ENCODE measurements around the gene POLA1. TPM values are rescaled to one million over a fixed set of nuclear protein-coding genes. Genes with fewer than 3 reads are reported as not detected.

Gene POLA1
- total and polyA plus RNA-seq, 2 donors (not counting 1 experiment from before 2014, with no cell fraction given) = 3.0 to 16.3 TPM

- ATAC-seq (ENCODE audit: low read depth) (no peak), DNase-seq (no peak)
- Histone ChIP-seq H3K79me2 (ENCODE audit: control insufficient read depth, insufficient read depth, low read length) (no peaks in the 10 kb centered on the region), H3K9ac (ENCODE audit: low read length) (no peak overlapping the region), H3K4me3 (ENCODE audit: control extremely low read depth in 1 of 5, extremely low read depth in 1 of 5, insufficient read depth in 1 of 5, low read depth in 2 of 5, low read length in 4 of 5) (no peak overlapping the region), H3K4me2 (replicated peaks; ENCODE audit: low read depth, low read length, poor library complexity, severe bottlenecking) (no peak overlapping the region), H2AFZ (ENCODE audit: insufficient read depth, low read depth, low read length, poor library complexity, severe bottlenecking) (no peak overlapping the region), H3K4me1 (ENCODE audit: control insufficient read depth in 2 of 2, insufficient read depth in 2 of 2, low read length in 2 of 2) (no peaks in the 10 kb centered on the region), H3K27me3 (replicated peaks in 1 of 4; ENCODE audit: control extremely low read depth in 1 of 4, control insufficient read depth in 3 of 4, insufficient read depth in 4 of 4, low read length in 3 of 4) (no peaks in the 10 kb centered on the region), H4K20me1 (ENCODE audit: control insufficient read depth, insufficient read depth, low read length, poor library complexity, severe bottlenecking) (no peaks in the 10 kb centered on the region), H3K27ac (ENCODE audit: low read length in 2 of 2) (no peak overlapping the region), H3K36me3 (replicated peaks in 1 of 2; ENCODE audit: control extremely low read depth in 1 of 2, control insufficient read depth in 1 of 2, extremely low read depth in 1 of 2, insufficient read depth in 2 of 2, low read length in 1 of 2) (no peaks in the 10 kb centered on the region), H3K9me3 (ENCODE audit: control extremely low read depth in 1 of 3, control insufficient read depth in 2 of 3, insufficient read depth in 1 of 3, low read length in 2 of 3) (no peaks in the 10 kb centered on the region)
- Mint-ChIP-seq H3K4me3 (no peak overlapping the region), H3K27me3 (no peaks in the 10 kb centered on the region), H3K9me3 (ENCODE audit: insufficient read depth) (no peaks in the 10 kb centered on the region), H3K4me1 (no peaks in the 10 kb centered on the region), H3K27ac (no peak overlapping the region)
- ChIA-PET POLR2A (no interaction called here), CTCF (no interaction called here)
- no peak for TF ChIP-seq CTCF (IDR thresholded peaks at IDR 0.05)
- TF ChIP-seq EZH2 (IDR thresholded peaks at IDR 0.05; ENCODE audit: borderline replicate concordance, insufficient read depth, low read depth, low read length, poor library complexity, severe bottlenecking) = no peak
- intact Hi-C loops (cut with micrococcal nuclease) = no loop called here
- no CpG with 5 or more reads among the region's 5 CpGs for WGBS (ENCODE audit: insufficient coverage)
These were observed 209.1 kb downstream of the POLA1 start for GRCh38 chrX:24902806-24903205.

- no peaks in the 10 kb centered on the region for H3K4me1 Mint-ChIP-seq
- DNase-seq = no peak
- Histone ChIP-seq H3K4me1 (ENCODE audit: control insufficient read depth in 2 of 2, insufficient read depth in 2 of 2, low read length in 2 of 2) (no peaks in the 10 kb centered on the region), H3K27me3 (replicated peaks in 1 of 4; ENCODE audit: control extremely low read depth in 1 of 4, control insufficient read depth in 3 of 4, insufficient read depth in 4 of 4, low read length in 3 of 4) (no peaks in the 10 kb centered on the region), H3K4me2 (replicated peaks; ENCODE audit: low read depth, low read length, poor library complexity, severe bottlenecking) (no peak overlapping the region), H3K9ac (ENCODE audit: low read length) (no peak overlapping the region), H3K36me3 (replicated peaks in 1 of 2; ENCODE audit: control extremely low read depth in 1 of 2, control insufficient read depth in 1 of 2, extremely low read depth in 1 of 2, insufficient read depth in 2 of 2, low read length in 1 of 2) (no peaks in the 10 kb centered on the region), H4K20me1 (ENCODE audit: control insufficient read depth, insufficient read depth, low read length, poor library complexity, severe bottlenecking) (no peaks in the 10 kb centered on the region), H2AFZ (ENCODE audit: insufficient read depth, low read depth, low read length, poor library complexity, severe bottlenecking) (no peak overlapping the region), H3K4me3 (ENCODE audit: control extremely low read depth in 1 of 5, extremely low read depth in 1 of 5, insufficient read depth in 1 of 5, low read depth in 2 of 5, low read length in 4 of 5) (no peak overlapping the region), H3K79me2 (ENCODE audit: control insufficient read depth, insufficient read depth, low read length) (no peaks in the 10 kb centered on the region), H3K27ac (ENCODE audit: low read length in 2 of 2) (no peak overlapping the region), H3K9me3 (ENCODE audit: control extremely low read depth in 1 of 3, control insufficient read depth in 2 of 3, insufficient read depth in 1 of 3, low read length in 2 of 3) (no peaks in the 10 kb centered on the region)
- H3K4me3 Mint-ChIP-seq = no peak overlapping the region
- ChIA-PET POLR2A (no interaction called here), CTCF (no interaction called here)
- intact Hi-C loops (cut with micrococcal nuclease) = no loop called here
- H3K27me3 Mint-ChIP-seq = no peaks in the 10 kb centered on the region
- H3K9me3 Mint-ChIP-seq (ENCODE audit: insufficient read depth) = no peaks in the 10 kb centered on the region
- H3K27ac Mint-ChIP-seq = no peak overlapping the region
- TF ChIP-seq CTCF (IDR thresholded peaks at IDR 0.05) (no peak), EZH2 (IDR thresholded peaks at IDR 0.05; ENCODE audit: borderline replicate concordance, insufficient read depth, low read depth, low read length, poor library complexity, severe bottlenecking) (no peak)
- ATAC-seq (ENCODE audit: low read depth) = no peak
- no CpG with 5 or more reads among the region's 3 CpGs for WGBS (ENCODE audit: insufficient coverage)
These were observed 225.0 kb downstream of the POLA1 start for GRCh38 chrX:24918715-24919114.

All from B cell (primary cell).